ENCODE results near the gene ASTN2. TPM values are rescaled to one million over a fixed set of nuclear protein-coding genes. Genes with fewer than 3 reads are reported as not detected.

The ASTN2 gene
- total and polyA plus RNA-seq, 10 of the 15 experiments (the other 5 are each of a cell fraction or from before 2014, with no cell fraction given): 1.4 to 15.7 (median 7.0) TPM

DNA sequence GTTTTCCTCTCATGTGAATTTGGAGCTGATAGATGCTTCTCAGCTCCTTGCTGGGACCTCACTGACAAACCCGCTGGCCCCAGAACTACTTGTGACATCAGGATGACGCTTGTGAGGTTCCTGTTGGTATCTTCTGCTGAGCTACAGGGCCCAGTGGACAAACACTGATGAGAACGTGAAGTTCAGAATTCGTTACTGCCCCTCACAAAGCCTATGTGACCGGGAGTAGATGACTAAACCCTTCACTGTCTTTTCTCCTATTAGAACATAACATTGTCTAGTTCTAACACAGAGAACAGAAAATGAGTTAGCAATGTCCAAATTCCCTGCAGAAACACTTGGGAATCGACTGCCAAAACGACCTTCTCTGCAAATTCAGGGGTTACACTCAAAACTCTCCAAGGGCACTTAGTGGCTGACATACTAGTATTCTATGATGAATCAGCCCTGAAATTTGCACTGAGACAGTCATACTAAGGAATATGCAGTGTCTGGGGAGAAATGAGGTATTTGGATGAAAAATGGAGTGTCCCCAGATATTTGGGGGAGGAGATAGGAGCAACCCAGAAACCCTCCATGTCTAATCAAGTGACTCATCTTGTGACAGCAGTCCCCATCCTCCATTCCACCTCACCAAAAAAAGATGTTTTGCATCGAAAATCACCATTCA, 871.0 kb downstream of the ASTN2 start (continued):
- TF ChIP-seq TBL1XR1 (IDR thresholded peaks at IDR 0.05; ENCODE audit: low read depth, low read length) (no peak), PAX5 (IDR thresholded peaks at IDR 0.05; ENCODE audit: borderline replicate concordance, low read depth, low read length) (no peak), SREBF1 (IDR thresholded peaks at IDR 0.05; ENCODE audit: low read length) (no peak)

DNA sequence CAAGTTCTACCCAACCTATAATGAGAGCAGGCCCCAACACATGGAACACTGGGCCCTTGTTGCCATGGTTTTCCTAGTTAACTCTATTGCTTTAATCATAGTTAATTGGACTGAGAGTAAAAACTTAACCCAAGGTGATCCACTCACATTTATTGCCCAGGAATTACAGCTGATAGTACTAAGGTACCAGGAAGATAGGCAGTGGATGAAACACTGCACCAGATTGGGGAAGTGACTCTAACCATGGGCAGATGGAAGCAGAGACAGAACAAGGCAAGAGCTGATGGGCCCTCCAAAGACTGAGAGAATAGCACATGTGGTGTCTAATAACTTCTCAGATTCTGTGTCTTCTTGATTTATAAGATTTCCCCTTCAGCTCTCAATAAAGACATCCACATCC, 873.5 kb downstream of the ASTN2 start:
- no peak for DNase-seq (ENCODE audit: low read depth, low spot score)
- Histone ChIP-seq H3K36me3 (ENCODE audit: control insufficient read depth in 2 of 2, insufficient read depth in 2 of 2, low read length in 1 of 2) (no peaks in the 10 kb centered on the region), H3K4me1 (ENCODE audit: control insufficient read depth, insufficient read depth, low read length) (no peaks in the 10 kb centered on the region), H3K9me3 (replicated peaks; ENCODE audit: control insufficient read depth, insufficient read depth, low read length) (no peaks in the 10 kb centered on the region; the same call in 2 of the 3 replicates), H3K4me3 (no peak overlapping the region), H3K4me2 (ENCODE audit: control insufficient read depth, insufficient read depth) (no peak overlapping the region), H3K27ac (ENCODE audit: control insufficient read depth, insufficient read depth) (no peak overlapping the region), H3K79me2 (ENCODE audit: control insufficient read depth, insufficient read depth, low read length) (no peaks in the 10 kb centered on the region), H4K20me1 (ENCODE audit: control insufficient read depth, insufficient read depth) (no peaks in the 10 kb centered on the region), H2AFZ (ENCODE audit: control insufficient read depth, low read depth, low read length) (no peak overlapping the region), H3K9ac (ENCODE audit: control insufficient read depth, insufficient read depth, low read length) (no peak overlapping the region), H3K27me3 (replicated peaks in 1 of 2; ENCODE audit: control insufficient read depth in 2 of 2, insufficient read depth in 2 of 2, low read length in 1 of 2) (no peaks in the 10 kb centered on the region)
- in situ Hi-C loops (cut with MboI) (no loop called here), intact Hi-C loops (cut with micrococcal nuclease; ENCODE audit: unreplicated experiment) (no loop called here)
- BruUV-seq (replicated peaks): no TSS peak
- ChIA-PET RAD21 (ENCODE audit: unreplicated experiment) (no interaction called here), POLR2A (no interaction called here), CTCF (no interaction called here), SMC1A (ENCODE audit: uncharacterized antibody, unreplicated experiment) (no interaction called here)
- TF ChIP-seq STAT3 (IDR thresholded peaks at IDR 0.05; ENCODE audit: low read depth, low read length) (no peak), SPI1 (IDR thresholded peaks at IDR 0.05; ENCODE audit: borderline replicate concordance, insufficient read depth, low read depth, low read length) (0 out of 2 replicates have a peak, but pooled peaks have one; percentile 39), SP1 (IDR thresholded peaks at IDR 0.05; ENCODE audit: low read depth, low read length) (no peak), CEBPB (IDR thresholded peaks at IDR 0.05; ENCODE audit: borderline replicate concordance in 1 of 2, low read depth in 2 of 2, low read length in 2 of 2) (no peak), ETV6 (conservative IDR thresholded peaks at IDR 0.05 in 1 of 2, IDR thresholded peaks at IDR 0.05 in 1 of 2; ENCODE audit: borderline replicate concordance in 1 of 2, low read depth in 1 of 2) (no peak), SUZ12 (IDR thresholded peaks at IDR 0.05; ENCODE audit: unreplicated experiment) (no peak)
- ATAC-seq: no peak
- no peak for FAIRE-seq
